ENCODE data around the gene KNTC1.
"Not testable (repeated sequence)": the region's sequence is repeated elsewhere in the genome, so short reads cannot be mapped to it uniquely, and the experiment has no call there.

Gene KNTC1

DNA sequence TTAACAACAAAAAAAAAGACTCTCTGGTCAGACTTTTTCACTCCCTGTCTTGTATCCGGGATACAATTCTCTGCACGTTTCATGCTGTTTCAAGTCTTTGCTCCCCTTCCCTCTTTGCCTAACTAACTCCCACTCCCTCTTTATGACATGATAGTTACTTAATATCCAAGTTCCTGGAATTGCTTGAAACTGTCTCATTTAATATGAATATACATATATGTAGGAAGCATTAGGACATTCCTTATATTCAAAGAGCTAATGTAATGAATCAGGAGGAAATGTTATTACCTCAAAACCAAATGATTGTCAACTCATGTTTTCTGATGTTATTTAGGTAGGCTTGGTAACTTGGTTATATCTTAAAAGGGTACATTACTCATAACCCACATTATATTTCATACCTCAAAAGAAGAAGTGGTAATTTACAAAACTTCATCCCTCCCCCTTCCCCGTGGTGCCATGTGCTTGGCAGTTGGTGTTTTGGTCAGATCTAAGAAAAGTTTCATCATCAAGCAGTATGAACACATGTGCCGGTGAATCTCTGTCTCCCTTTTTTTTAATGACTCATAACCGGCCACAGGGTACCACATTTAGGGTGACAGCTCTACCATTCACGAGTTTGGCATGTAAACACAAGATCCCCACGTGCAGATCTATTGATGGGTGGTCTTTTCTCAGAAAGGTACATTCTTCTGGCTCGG, 119.6 kb downstream of the KNTC1 start:
- peak; percentile 43 to 64 for DNase-seq (ENCODE audit: low read depth in 2 of 2)

DNA sequence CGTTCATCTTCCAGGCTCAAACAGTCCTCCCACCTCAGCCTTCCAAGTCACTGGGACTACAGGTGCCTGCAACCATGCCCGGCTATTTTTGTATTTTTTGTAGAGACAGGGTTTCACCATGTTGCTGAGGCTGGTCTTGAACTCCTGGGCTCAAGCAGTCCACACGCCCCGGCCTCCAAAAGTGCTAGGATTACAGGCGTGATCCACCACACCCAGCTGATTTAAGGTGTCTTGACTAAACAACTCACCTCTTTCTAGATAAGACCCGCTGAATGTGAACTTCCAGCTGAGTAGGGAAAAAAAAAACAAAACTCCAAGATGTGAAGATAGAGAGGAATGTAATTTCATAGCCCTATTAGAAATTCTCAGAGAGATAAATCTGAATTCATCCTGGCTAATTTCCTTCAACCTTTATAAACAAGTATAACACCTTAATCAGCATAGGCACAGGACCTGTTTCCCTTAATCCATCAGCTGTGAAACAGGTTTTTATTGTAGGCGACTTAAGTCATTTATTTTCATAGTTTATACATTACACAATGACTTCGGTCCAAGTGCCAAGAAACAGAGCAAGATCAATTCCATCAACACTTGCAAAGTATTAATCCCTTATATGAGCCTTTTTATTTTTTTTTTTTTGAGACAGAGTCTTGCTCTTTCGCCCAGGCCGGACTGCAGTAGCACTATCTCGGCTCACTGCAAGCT, 124.6 kb downstream of the KNTC1 start:
- no peak for DNase-seq (ENCODE audit: low read depth in 2 of 2)

DNA sequence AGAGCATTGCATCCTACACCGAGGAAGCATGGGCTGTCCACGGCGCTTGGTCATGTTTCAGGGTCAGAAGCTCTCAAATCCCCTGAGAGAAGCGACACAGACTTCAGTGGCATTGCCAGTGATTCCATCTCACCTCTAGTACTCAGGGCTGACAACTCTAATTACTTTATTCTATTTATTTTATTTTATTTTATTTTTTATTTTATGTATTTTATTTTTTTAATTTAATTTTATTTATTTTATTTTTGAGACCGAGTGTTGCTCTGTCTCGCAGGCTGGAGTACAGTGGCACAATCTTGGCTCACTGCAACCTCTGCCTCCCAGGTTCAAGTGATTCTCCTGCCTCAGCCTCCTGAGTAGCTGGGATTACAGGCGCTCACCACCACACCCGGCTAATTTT, 126.2 kb downstream of the KNTC1 start:
- DNase-seq (ENCODE audit: low read depth in 2 of 2): not testable (repeated sequence)

DNA sequence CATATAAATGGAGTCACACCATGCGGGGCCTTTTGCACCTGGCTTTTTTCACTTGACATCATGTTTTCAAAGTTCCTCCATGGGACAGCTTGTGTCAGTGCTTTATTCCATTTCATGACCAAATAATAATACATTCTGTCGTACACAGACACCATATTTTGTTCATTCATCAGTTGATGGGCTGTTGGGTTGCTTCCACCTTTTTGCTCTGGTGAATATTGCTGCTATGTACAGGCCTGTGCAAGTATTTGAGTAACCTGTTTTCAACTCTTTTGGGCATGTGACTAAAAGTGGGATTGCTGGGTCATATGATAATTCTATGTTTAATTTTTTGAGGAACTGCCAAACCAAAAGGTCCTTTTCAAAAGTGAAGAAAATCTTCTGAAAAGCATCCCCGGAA, 129.2 kb downstream of the KNTC1 start:
- DNase-seq (ENCODE audit: low read depth in 2 of 2): no peak

DNA sequence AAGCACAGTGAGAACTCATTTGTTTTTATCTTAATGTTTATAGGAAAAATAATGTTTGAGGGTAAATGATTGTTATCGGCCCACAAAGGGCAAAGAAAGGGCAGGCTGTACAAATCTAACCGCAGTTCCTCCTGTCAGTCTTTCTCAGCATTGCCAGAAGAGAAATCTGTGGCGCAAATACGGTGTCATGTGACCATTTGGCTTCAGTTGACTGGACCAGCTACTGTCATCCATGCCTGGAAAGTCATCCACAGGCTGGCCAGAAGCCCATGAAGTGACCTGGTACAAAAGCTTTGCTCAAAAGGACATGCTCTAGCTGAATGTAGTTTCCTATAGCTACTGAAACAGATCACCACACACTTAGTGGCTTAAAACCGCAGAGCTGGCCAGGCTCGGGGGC, 132.5 kb downstream of the KNTC1 start:
- no peak for DNase-seq (ENCODE audit: low read depth in 2 of 2)

DNA sequence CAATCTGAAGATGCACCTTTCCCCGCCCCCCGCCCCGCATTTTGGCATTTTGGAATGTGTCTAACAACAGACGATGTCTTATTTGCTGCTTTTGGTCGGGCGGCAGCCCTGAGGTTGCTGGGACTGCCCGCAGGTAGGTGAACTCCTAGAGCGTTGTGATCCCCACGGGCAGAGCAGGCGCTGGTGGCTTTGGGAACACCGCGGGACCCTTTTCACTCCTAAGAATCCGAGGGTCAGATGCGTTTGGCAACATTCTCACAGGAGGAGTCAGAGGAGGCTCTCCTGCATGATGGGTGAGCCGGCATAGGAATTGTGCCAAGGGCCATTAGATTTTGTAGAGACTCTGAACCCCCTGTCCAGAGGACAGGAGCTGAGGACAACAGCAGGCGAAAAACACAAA, 134.2 kb downstream of the KNTC1 start:
- no peak for DNase-seq (ENCODE audit: low read depth in 2 of 2)

DNA sequence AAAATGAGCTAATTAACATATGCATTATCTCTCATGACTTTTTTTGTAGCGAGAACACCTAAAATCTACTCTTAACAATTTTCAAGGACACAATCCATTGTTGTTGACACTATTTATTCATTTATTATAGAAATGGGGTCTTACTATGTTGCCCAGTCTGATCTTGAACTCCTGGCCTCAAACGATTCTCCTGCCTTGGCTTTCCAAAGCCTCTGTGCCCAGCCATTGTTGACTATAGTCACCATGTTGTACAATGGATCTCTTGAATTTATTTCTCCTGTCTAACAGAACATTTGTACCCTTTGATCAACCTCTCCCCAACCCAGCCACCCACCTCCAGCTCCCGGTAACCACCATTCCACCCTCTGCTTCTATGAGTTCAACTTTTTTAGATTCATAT, 134.9 kb downstream of the KNTC1 start:
- no peak for DNase-seq (ENCODE audit: low read depth in 2 of 2)

DNA sequence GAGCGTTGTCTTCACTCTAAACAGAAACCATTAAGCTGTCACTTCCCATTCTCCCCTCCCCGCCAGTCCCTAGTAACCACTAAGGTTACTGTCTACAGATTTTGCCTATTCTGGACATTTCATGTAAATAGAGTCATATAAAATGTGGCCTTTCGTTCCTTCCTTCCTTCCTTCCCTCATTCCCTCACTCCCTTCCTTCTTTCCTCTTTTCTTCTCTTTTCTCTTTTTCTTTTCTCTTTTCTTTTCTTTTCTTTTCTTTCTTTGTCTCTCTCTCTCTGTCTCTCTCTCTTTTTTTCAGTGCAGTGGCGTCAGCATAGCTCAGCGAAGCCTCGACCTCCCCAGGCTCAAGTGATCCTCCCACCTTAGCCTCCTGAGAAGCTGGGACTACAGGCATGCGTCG, 138.3 kb downstream of the KNTC1 start:
- DNase-seq (ENCODE audit: low read depth in 2 of 2): no peak

DNA sequence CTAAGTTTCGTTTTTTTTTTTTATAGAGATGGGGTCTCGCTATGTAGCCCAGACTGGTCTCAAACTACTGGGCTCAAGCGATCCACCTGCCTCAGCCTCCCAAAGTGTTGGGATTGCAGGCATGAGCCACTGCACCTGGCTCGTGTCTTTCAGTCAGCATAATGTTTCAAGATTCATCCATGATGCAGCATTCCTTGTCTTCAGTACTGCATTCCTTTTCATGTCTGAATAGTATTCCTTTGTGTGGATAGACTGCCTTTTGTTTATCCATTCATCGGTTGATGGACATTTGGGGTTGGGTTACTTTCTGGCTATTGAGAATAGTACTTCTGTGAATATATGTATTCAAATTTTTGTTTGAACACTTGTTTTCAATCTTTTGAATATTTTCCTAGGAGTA, 138.7 kb downstream of the KNTC1 start:
- no peak for DNase-seq (ENCODE audit: low read depth in 2 of 2)

DNA sequence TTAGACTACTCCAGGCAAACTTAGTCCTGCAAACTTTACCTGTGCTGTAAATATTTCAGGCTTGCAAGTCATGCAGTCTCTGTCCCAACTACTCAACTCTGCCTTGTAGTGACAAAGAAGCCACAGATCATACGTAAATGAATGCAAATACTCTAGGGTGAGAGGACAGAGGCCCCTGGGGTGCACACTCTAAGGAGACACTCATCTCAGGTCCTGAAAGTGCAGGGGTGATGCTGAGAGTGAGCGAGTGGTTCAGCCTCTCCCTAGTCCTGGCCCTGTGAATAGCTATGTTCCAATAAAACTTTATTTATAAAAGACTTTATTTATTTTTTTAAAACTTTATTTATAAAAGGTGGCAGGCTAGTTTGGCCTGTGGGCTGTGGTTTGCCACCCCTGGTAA, 141.2 kb downstream of the KNTC1 start:
- DNase-seq (ENCODE audit: low read depth in 2 of 2): no peak

DNA sequence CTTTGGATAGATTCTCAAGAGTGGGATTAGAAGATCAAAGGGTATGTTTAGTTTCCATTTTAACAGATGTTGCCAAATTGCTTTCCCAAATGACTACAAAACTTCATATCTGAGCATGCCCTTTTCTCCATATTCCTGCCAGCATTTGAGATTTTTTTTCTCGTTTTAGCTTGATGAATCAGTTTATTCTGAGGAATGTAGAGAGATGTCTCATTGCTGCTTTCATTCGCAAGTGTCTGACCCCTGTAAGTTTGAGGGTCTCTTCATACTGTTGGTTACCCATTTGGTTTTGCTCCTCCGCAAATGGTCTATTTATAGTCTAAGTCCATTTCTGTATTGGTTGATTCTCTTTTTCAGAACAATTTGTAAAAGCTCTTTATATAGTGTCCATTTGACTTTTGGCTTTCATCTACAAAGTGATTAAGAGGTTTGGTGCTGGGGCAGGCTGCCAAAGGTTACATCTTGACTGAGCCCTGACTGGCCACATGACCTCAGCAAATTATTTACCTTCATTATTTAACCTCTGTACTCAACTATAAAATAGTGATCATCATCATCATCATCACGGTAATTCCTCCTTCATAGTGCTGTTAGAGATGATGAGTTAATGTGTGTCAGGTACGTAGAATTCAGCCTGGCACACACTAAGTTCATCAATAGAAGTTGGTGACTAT, 142.5 kb downstream of the KNTC1 start:
- no peak for DNase-seq (ENCODE audit: low read depth in 2 of 2)

DNA sequence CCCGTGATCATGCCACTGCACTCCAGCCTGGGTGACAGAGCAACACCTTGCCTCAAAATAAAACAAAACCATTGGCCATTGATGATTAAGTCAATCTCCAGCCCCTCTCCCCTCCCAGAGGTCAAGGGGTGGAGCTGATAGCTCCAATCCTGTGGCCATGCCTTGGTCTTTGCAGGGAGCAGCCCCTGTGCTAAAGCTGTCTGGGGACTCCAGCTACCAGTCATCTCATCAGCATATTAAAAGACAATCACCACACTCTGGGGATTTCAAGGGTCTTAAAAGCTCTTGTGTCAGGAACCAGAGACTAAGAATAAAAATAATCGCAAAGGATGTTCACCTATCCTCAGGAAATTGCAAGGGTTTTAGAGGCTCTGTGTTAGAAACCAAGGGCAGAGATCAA, 145.5 kb downstream of the KNTC1 start:
- no peak for DNase-seq (ENCODE audit: low read depth in 2 of 2)
